Vagina (tissue), 2 donors: ENCODE data around the gene DKK3.

Source experiments
- CTCF ChIP-seq, 3 experiments: fragments of 450-650 bp in 2 of 3; fragments of 200-600 bp in 1 of 3; sonication (generic) in 1 of 3; IDR thresholded peaks; one replicate each; pipeline ENCODE4 v1.5.1; 2017 to 2019; ENCODE audit warnings: antibody characterized with exemption in 3 of 3, mild to moderate bottlenecking in 2 of 3, moderate library complexity in 2 of 3
- POLR2AphosphoS5 ChIP-seq, 2 donors: sonication (generic); formaldehyde crosslinking; IDR thresholded peaks; one replicate each; pipeline ENCODE4 v1.9.0; 2017; ENCODE audit warnings: antibody characterized with exemption in 2 of 2, mild to moderate bottlenecking in 2 of 2, low read depth in 1 of 2; ENCODE audit not compliant: insufficient read depth in 1 of 2

GRCh38 chr11:11995601-11996000 lies 12.8 kb downstream of the DKK3 start:
- TF ChIP-seq CTCF (IDR thresholded peaks at IDR 0.05): no peak
- no peak for TF ChIP-seq POLR2AphosphoS5 (IDR thresholded peaks at IDR 0.05; ENCODE audit: insufficient read depth in 1 of 2, low read depth in 1 of 2)
